PC-3 (cell line): ENCODE data around the gene LHFPL3. TPM values are rescaled to one million over a fixed set of nuclear protein-coding genes. Genes with fewer than 3 reads are reported as not detected.

Source experiments
- ATAC-seq: fragments of 200-7000 bp; cut with Tn5 transposase; 2 replicates; pipeline ENCODE4 v1.9.1; 2020; ENCODE audit warnings: mild to moderate bottlenecking, moderate library complexity
- BruUV-seq: library from RNA; stranded (reverse); fragments of 400-500 nt; replicated peaks from 2 replicates; lab custom pipeline; 2021; lab: Mats Ljungman, UMichigan
- CTCF ChIA-PET: fragments of 300-600 bp; sonication (Branson Sonifier 250); formaldehyde crosslinking; loops from one replicate; lab custom pipeline; 2022; ENCODE audit warnings: antibody characterized with exemption; lab: Charles Lee
- POLR2A ChIA-PET: fragments of 300-600 bp; sonication (Branson Sonifier 250); formaldehyde crosslinking; loops from one replicate; lab custom pipeline; 2022; ENCODE audit warnings: antibody characterized with exemption; ENCODE audit not compliant: unreplicated experiment; lab: Charles Lee
- DNase-seq: peaks from one replicate; pipeline ENCODE4 v3.0.0-alpha.2; 2015
- H2AFZ ChIP-seq: fragments of 300-600 bp; sonication (generic); 2 replicates; pipeline ENCODE4 v1.6.0; 2016; ENCODE audit warnings: antibody characterized with exemption, low read length
- H3F3A ChIP-seq: fragments of 300-600 bp; sonication (generic); one replicate; pipeline ENCODE4 v1.6.0; 2017; ENCODE audit warnings: antibody characterized with exemption, low read length, control low read depth, mild to moderate bottlenecking; ENCODE audit not compliant: unreplicated experiment
- H3K27ac ChIP-seq: fragments of 300-600 bp; sonication (generic); 2 replicates; pipeline ENCODE4 v1.5.1; 2016; ENCODE audit warnings: mild to moderate bottlenecking, low read length
- H3K27me3 ChIP-seq: fragments of 300-600 bp; sonication (generic); 2 replicates; pipeline ENCODE4 v1.6.1; 2016; ENCODE audit warnings: low read length, mixed read lengths
- H3K36me3 ChIP-seq: fragments of 300-600 bp; sonication (generic); 2 replicates; pipeline ENCODE4 v1.6.1; 2016; ENCODE audit warnings: low read depth, mixed run types, low read length, mixed read lengths
- H3K4me1 ChIP-seq: fragments of 300-600 bp; sonication (generic); 2 replicates; pipeline ENCODE4 v1.5.1; 2016; ENCODE audit warnings: low read length; ENCODE audit not compliant: insufficient read depth
- H3K4me2 ChIP-seq: fragments of 300-600 bp; sonication (generic); 2 replicates; pipeline ENCODE4 v1.6.0; 2016; ENCODE audit warnings: low read length
- H3K4me3 ChIP-seq: fragments of 300-600 bp; sonication (generic); 2 replicates; pipeline ENCODE4 v1.5.1; 2016; ENCODE audit warnings: mild to moderate bottlenecking, low read length, mixed read lengths
- H3K79me2 ChIP-seq: fragments of 300-600 bp; sonication (generic); 2 replicates; pipeline ENCODE4 v1.6.1; 2017; ENCODE audit warnings: low read length, mixed read lengths
- H3K9ac ChIP-seq: fragments of 300-600 bp; sonication (generic); 2 replicates; pipeline ENCODE4 v1.6.0; 2016; ENCODE audit warnings: mild to moderate bottlenecking, low read length
- H3K9me2 ChIP-seq: fragments of 300-600 bp; sonication (generic); replicated peaks from 2 replicates; pipeline ENCODE4 v1.6.1; 2016; ENCODE audit warnings: mixed run types, low read length, mixed read lengths
- H3K9me3 ChIP-seq: fragments of 300-600 bp; sonication (generic); 2 replicates; pipeline ENCODE4 v1.6.1; 2016; ENCODE audit warnings: low read length, mixed read lengths
- H4K20me1 ChIP-seq: fragments of 300-600 bp; sonication (generic); 2 replicates; pipeline ENCODE4 v1.6.1; 2016; ENCODE audit warnings: low read length, mixed read lengths
- CTCF ChIP-seq: fragments of 300-600 bp; sonication (generic); conservative IDR thresholded peaks from 2 replicates; pipeline ENCODE4 v1.5.1; 2017; ENCODE audit warnings: antibody characterized with exemption, low read depth, mild to moderate bottlenecking, low read length
- EZH2 ChIP-seq: fragments of 300-600 bp; sonication (generic); IDR thresholded peaks from one replicate; pipeline ENCODE4 v1.6.1; 2017; ENCODE audit warnings: antibody characterized with exemption, mild to moderate bottlenecking, low read length; ENCODE audit not compliant: unreplicated experiment
- EZH2phosphoT487 ChIP-seq: fragments of 300-600 bp; sonication (generic); IDR thresholded peaks from 2 replicates; pipeline ENCODE4 v1.6.1; 2018; ENCODE audit warnings: mild to moderate bottlenecking, antibody characterized with exemption, low read length, borderline replicate concordance
- intact Hi-C: fragments of 100-400 bp; cut with micrococcal nuclease; formaldehyde crosslinking; loops from 2 replicates; pipeline ENCODE4 v1.9.0; 2023
- total RNA-seq: library from RNA; depleted of rRNA; stranded (reverse); fragments of >200 nt; gene quantifications from 2 replicates; pipeline ENCODE4 v1.2.3, GENCODE V29; 2014

The LHFPL3 gene
- total RNA-seq, 1 experiment from 2014 or later, result not detected

GRCh38 chr7:104723001-104723400 lies 394.6 kb downstream of the LHFPL3 start:
- ChIA-PET POLR2A (no interaction called here), CTCF (no interaction called here)
- no peak for TF ChIP-seq EZH2phosphoT487
- no peak for TF ChIP-seq EZH2
- no peak for TF ChIP-seq CTCF
- no peaks in the 10 kb centered on the region for H3K36me3 ChIP-seq
- H3K9me3 ChIP-seq, result no peaks in the 10 kb centered on the region
- no peak overlapping the region for H2AFZ ChIP-seq
- no peak overlapping the region for H3K4me3 ChIP-seq
- no TSS peak for BruUV-seq
- H3K79me2 ChIP-seq, result no peaks in the 10 kb centered on the region
- H4K20me1 ChIP-seq, result no peaks in the 10 kb centered on the region
- no peak overlapping the region for H3K9ac ChIP-seq
- ATAC-seq, result no peak
- H3K27me3 ChIP-seq, result peaks cover 17% of the 10 kb centered on the region
- no peaks in the 10 kb centered on the region for H3K4me1 ChIP-seq
- no peak for DNase-seq
- no peaks in the 10 kb centered on the region for H3K9me2 ChIP-seq
- H3F3A ChIP-seq, result no peaks in the 10 kb centered on the region
- intact Hi-C loops, result no loop called here
- H3K27ac ChIP-seq, result no peak overlapping the region
- H3K4me2 ChIP-seq, result no peak overlapping the region

GRCh38 chr7:104758504-104758903 lies 430.1 kb downstream of the LHFPL3 start:
- no peaks in the 10 kb centered on the region for H3F3A ChIP-seq
- no peak overlapping the region for H2AFZ ChIP-seq
- no peak overlapping the region for H3K27ac ChIP-seq
- H3K27me3 ChIP-seq, result peaks cover 25% of the 10 kb centered on the region; the same call in 1 of the 2 replicates
- no peak for DNase-seq
- ChIA-PET CTCF (no interaction called here), POLR2A (no interaction called here)
- no peaks in the 10 kb centered on the region for H3K79me2 ChIP-seq
- intact Hi-C loops, result no loop called here
- H3K4me2 ChIP-seq, result no peak overlapping the region
- H3K9me3 ChIP-seq, result no peaks in the 10 kb centered on the region
- H3K9ac ChIP-seq, result no peak overlapping the region
- ATAC-seq, result no peak
- no peaks in the 10 kb centered on the region for H3K36me3 ChIP-seq
- TF ChIP-seq EZH2phosphoT487, result no peak
- no peak for TF ChIP-seq EZH2
- TF ChIP-seq CTCF, result no peak
- no peak overlapping the region for H3K4me3 ChIP-seq
- BruUV-seq, result no TSS peak
- no peaks in the 10 kb centered on the region for H3K4me1 ChIP-seq
- no peaks in the 10 kb centered on the region for H3K9me2 ChIP-seq
- no peaks in the 10 kb centered on the region for H4K20me1 ChIP-seq

- no peak for DNase-seq
- H3K4me2 ChIP-seq, result no peak overlapping the region
- H3K9ac ChIP-seq, result no peak overlapping the region
- intact Hi-C loops, result no loop called here
- no peaks in the 10 kb centered on the region for H3F3A ChIP-seq
- H2AFZ ChIP-seq, result no peak overlapping the region
- no peaks in the 10 kb centered on the region for H3K79me2 ChIP-seq
- H3K36me3 ChIP-seq, result no peaks in the 10 kb centered on the region
- no peaks in the 10 kb centered on the region for H3K9me2 ChIP-seq
- ChIA-PET POLR2A (no interaction called here), CTCF (no interaction called here)
- no peaks in the 10 kb centered on the region for H4K20me1 ChIP-seq
- no peak overlapping the region for H3K27ac ChIP-seq
- no peak overlapping the region for H3K4me3 ChIP-seq
- H3K27me3 ChIP-seq, result peaks cover 51% of the 10 kb centered on the region; the same call in 1 of the 2 replicates
- no peaks in the 10 kb centered on the region for H3K4me1 ChIP-seq
- no peaks in the 10 kb centered on the region for H3K9me3 ChIP-seq
- no TSS peak for BruUV-seq
- TF ChIP-seq EZH2, result no peak
- no peak for TF ChIP-seq CTCF
- TF ChIP-seq EZH2phosphoT487, result no peak
- no peak for ATAC-seq
These were observed 433.5 kb downstream of the LHFPL3 start for GRCh38 chr7:104761892-104762291.
